WTC11 (cell line): ENCODE data around the gene SRRM5. TPM values are rescaled to one million over a fixed set of nuclear protein-coding genes. Genes with fewer than 3 reads are reported as not detected.
A peak's percentile ranks its signal among the peaks of the same experiment; 100 is the strongest.

Experiments
- ATAC-seq: fragments of 200-7000 bp; cut with Tn5 transposase; 2 replicates; pipeline ENCODE4 v1.10.0; 2021; ENCODE audit warnings: mild to moderate bottlenecking, moderate library complexity
- CTCF ChIA-PET: fragments of 300-600 bp; sonication (Branson Sonifier 250); formaldehyde crosslinking; loops from one replicate; lab custom pipeline; 2021; ENCODE audit warnings: antibody characterized with exemption; lab: Charles Lee
- POLR2A ChIA-PET: fragments of 350-600 bp; sonication (Branson Sonifier 250); formaldehyde crosslinking; loops from one replicate; lab custom pipeline; 2021; ENCODE audit warnings: antibody characterized with exemption; lab: Charles Lee
- DNase-seq: peaks from one replicate; pipeline ENCODE4 v3.0.0; 2021; ENCODE audit warnings: low spot score
- H3K27ac Mint-ChIP-seq: 2 replicates; pipeline ENCODE4 v1.8.0; 2021; ENCODE audit warnings: mixed read lengths
- H3K27me3 Mint-ChIP-seq: 2 replicates; pipeline ENCODE4 v1.8.0; 2021; ENCODE audit warnings: low read depth, mild to moderate bottlenecking, moderate library complexity, mixed read lengths
- H3K36me3 Mint-ChIP-seq: 2 replicates; pipeline ENCODE4 v1.8.0; 2021; ENCODE audit warnings: mixed read lengths
- H3K4me1 Mint-ChIP-seq: 2 replicates; pipeline ENCODE4 v1.8.0; 2022; ENCODE audit warnings: mixed read lengths
- H3K4me3 Mint-ChIP-seq: 2 replicates; pipeline ENCODE4 v1.8.0; 2021; ENCODE audit warnings: mild to moderate bottlenecking, moderate library complexity, mixed read lengths
- H3K9me3 Mint-ChIP-seq: 2 replicates; pipeline ENCODE4 v1.8.0; 2021; ENCODE audit warnings: mixed read lengths
- AR ChIP-seq: fragments of 250-450 bp; sonication (Bioruptor Pico); IDR thresholded peaks from 2 replicates; pipeline ENCODE4 v1.9.0; 2021; ENCODE audit warnings: mild to moderate bottlenecking
- CBFB ChIP-seq: sonication (generic); formaldehyde crosslinking; IDR thresholded peaks from 2 replicates; pipeline ENCODE4 v1.8.1; 2022; ENCODE audit warnings: mild to moderate bottlenecking, low read depth, missing genetic modification reagents
- E2F1 ChIP-seq: sonication (generic); formaldehyde crosslinking; IDR thresholded peaks from 2 replicates; pipeline ENCODE4 v1.8.0; 2022; ENCODE audit warnings: mild to moderate bottlenecking, missing genetic modification reagents
- E2F5 ChIP-seq: sonication (generic); formaldehyde crosslinking; IDR thresholded peaks from 2 replicates; pipeline ENCODE4 v1.8.1; 2022; ENCODE audit warnings: mild to moderate bottlenecking, moderate library complexity, missing genetic modification reagents
- ELF4 ChIP-seq: sonication (generic); formaldehyde crosslinking; IDR thresholded peaks from 2 replicates; pipeline ENCODE4 v1.8.1; 2022; ENCODE audit warnings: low read depth, mild to moderate bottlenecking, moderate library complexity, missing genetic modification reagents
- FOXJ3 ChIP-seq: sonication (generic); formaldehyde crosslinking; IDR thresholded peaks from 2 replicates; pipeline ENCODE4 v1.9.0; 2021; ENCODE audit warnings: missing genetic modification reagents, mild to moderate bottlenecking, borderline replicate concordance
- JUN ChIP-seq: sonication (generic); formaldehyde crosslinking; IDR thresholded peaks from 2 replicates; pipeline ENCODE4 v1.8.0; 2023; ENCODE audit warnings: mild to moderate bottlenecking, missing genetic modification reagents
- NFYB ChIP-seq: sonication (generic); formaldehyde crosslinking; conservative IDR thresholded peaks from 2 replicates; pipeline ENCODE4 v1.8.0; 2022; ENCODE audit warnings: low read depth, missing genetic modification reagents
- SMAD4 ChIP-seq: sonication (generic); formaldehyde crosslinking; IDR thresholded peaks from 2 replicates; pipeline ENCODE4 v1.8.0; 2022; ENCODE audit warnings: mild to moderate bottlenecking, missing genetic modification reagents
- ZNF138 ChIP-seq: sonication (generic); formaldehyde crosslinking; conservative IDR thresholded peaks from 2 replicates; pipeline ENCODE4 v1.8.1; 2022; ENCODE audit warnings: mild to moderate bottlenecking, moderate library complexity, missing genetic modification reagents
- ZNF232 ChIP-seq: sonication (generic); formaldehyde crosslinking; IDR thresholded peaks from 2 replicates; pipeline ENCODE4 v1.8.0; 2022; ENCODE audit warnings: mild to moderate bottlenecking, missing genetic modification reagents
- ZNF532 ChIP-seq: fragments of 250-450 bp; sonication (Bioruptor Pico); IDR thresholded peaks from 2 replicates; pipeline ENCODE4 v1.9.0; 2021; ENCODE audit warnings: mild to moderate bottlenecking, borderline replicate concordance
- ZSCAN18 ChIP-seq: fragments of 250-450 bp; sonication (Bioruptor Pico); IDR thresholded peaks from 2 replicates; pipeline ENCODE4 v2.1.2; 2022; ENCODE audit warnings: mild to moderate bottlenecking, moderate library complexity
- total RNA-seq: library from RNA; stranded (reverse); gene quantifications from 3 replicates; pipeline ENCODE4 v1.2.3, GENCODE V29; 2021

SRRM5 gene
- total RNA-seq, 1 experiment from 2014 or later, result 0.42 TPM

- H3K27ac Mint-ChIP-seq, result no peak overlapping the region
- H3K36me3 Mint-ChIP-seq, result peaks cover 7% of the 10 kb centered on the region
- ChIA-PET CTCF (interaction anchor here (6.9 kb wide), 1 partner anchor 63 kb away, joined by 140 read pairs; the partner anchor contains the start of gene ZNF575), POLR2A (no interaction called here)
- H3K27me3 Mint-ChIP-seq, result no peaks in the 10 kb centered on the region
- no peak for TF ChIP-seq ZSCAN18 (CRISPR knock-in tag)
- H3K4me3 Mint-ChIP-seq, result peak overlapping the region; percentile 99
- no peaks in the 10 kb centered on the region for H3K9me3 Mint-ChIP-seq
- ATAC-seq, result no peak
- H3K4me1 Mint-ChIP-seq, result peaks cover 17% of the 10 kb centered on the region
- no peak for DNase-seq
Observed at GRCh38 chr19:43597876-43598275, 14.0 kb upstream of the SRRM5 start.

GRCh38 chr19:43598445-43599240, 13.2 kb upstream of the SRRM5 start:
- ATAC-seq (no peak), DNase-seq (no peak)
- TF ChIP-seq JUN (no peak), ZNF138 (CRISPR knock-in tag) (no peak)
- peaks cover 17% of the 10 kb centered on the region for H3K4me1 Mint-ChIP-seq
- no peaks in the 10 kb centered on the region for H3K27me3 Mint-ChIP-seq
- H3K27ac Mint-ChIP-seq, result no peak overlapping the region
- POLR2A ChIA-PET, result no interaction called here
- peaks cover 2% of the 10 kb centered on the region for H3K36me3 Mint-ChIP-seq
- no peaks in the 10 kb centered on the region for H3K9me3 Mint-ChIP-seq
- H3K4me3 Mint-ChIP-seq, result peak overlapping the region; percentile 99; the same call in 1 of the 2 replicates
- CTCF ChIA-PET, result interaction anchor here (1.2 to 6.9 kb wide), 2 partner anchors 64 kb away, joined by 4 to 140 read pairs; partner anchors contain the start of gene ZNF575

- CTCF ChIA-PET, result interaction anchor here (0.5 to 1.2 kb wide), 2 partner anchors 63 to 70 kb away, joined by 3 to 4 read pairs; partner anchors contain the start of gene PLAUR
- Mint-ChIP-seq H3K36me3 (no peaks in the 10 kb centered on the region), H3K9me3 (no peaks in the 10 kb centered on the region), H3K4me3 (no peak overlapping the region), H3K4me1 (peaks cover 17% of the 10 kb centered on the region), H3K27me3 (no peaks in the 10 kb centered on the region), H3K27ac (no peak overlapping the region)
- POLR2A ChIA-PET, result no interaction called here
- DNase-seq, result no peak
- ATAC-seq, result no peak
- TF ChIP-seq NFYB (CRISPR knock-in tag) (no peak), CBFB (CRISPR knock-in tag) (no peak), SMAD4 (no peak), FOXJ3 (no peak), AR (no peak), E2F5 (no peak), ZNF232 (no peak), E2F1 (no peak), ZNF532 (CRISPR knock-in tag) (no peak), ELF4 (no peak)
Observed at GRCh38 chr19:43599635-43600295, 12.1 kb upstream of the SRRM5 start.
